Muscle layer of colon (tissue), 2 donors: ENCODE results near the gene PDGFC.

Experiments used
- H3K27ac ChIP-seq: one replicate; pipeline ENCODE4 v1.7.0; 2013; ENCODE audit warnings: low read depth, mild to moderate bottlenecking, low read length, moderate library complexity
- H3K27me3 ChIP-seq, 2 donors: one replicate each; pipeline ENCODE4 v1.7.0; 2013; ENCODE audit warnings: low read length in 2 of 2, mild to moderate bottlenecking in 2 of 2; ENCODE audit not compliant: insufficient read depth in 2 of 2, control insufficient read depth in 1 of 2
- H3K36me3 ChIP-seq: one replicate; pipeline ENCODE4 v1.7.0; 2013; ENCODE audit warnings: mild to moderate bottlenecking, low read length; ENCODE audit not compliant: insufficient read depth
- H3K4me1 ChIP-seq: one replicate; pipeline ENCODE4 v1.7.0; 2013; ENCODE audit warnings: mild to moderate bottlenecking, low read length; ENCODE audit not compliant: insufficient read depth
- H3K4me3 ChIP-seq, 2 donors: one replicate each; pipeline ENCODE4 v1.7.0; 2013; ENCODE audit warnings: low read length in 2 of 2, low read depth in 1 of 2, mild to moderate bottlenecking in 1 of 2, moderate library complexity in 1 of 2
- H3K9ac ChIP-seq: one replicate; pipeline ENCODE4 v1.7.0; 2013; ENCODE audit warnings: low read length
- H3K9me3 ChIP-seq: one replicate; pipeline ENCODE4 v1.7.0; 2013; ENCODE audit warnings: mild to moderate bottlenecking, low read length
- donor health status: abdominal sarcoma.
- donor health status: Adenocarcinoma of cecum.

The PDGFC gene

GRCh38 chr4:156959298-156959702, 12.3 kb downstream of the PDGFC start:
- Histone ChIP-seq H3K36me3 (no peaks in the 10 kb centered on the region), H3K4me1 (peaks cover 60% of the 10 kb centered on the region), H3K9me3 (no peaks in the 10 kb centered on the region), H3K4me3 (no peak overlapping the region), H3K27me3 (no peaks in the 10 kb centered on the region), H3K27ac (no peak overlapping the region), H3K9ac (no peak overlapping the region)

GRCh38 chr4:156958276-156959074, 13.1 kb downstream of the PDGFC start:
- Histone ChIP-seq H3K4me3 (no peak overlapping the region), H3K4me1 (peaks cover 60% of the 10 kb centered on the region), H3K9ac (no peak overlapping the region), H3K9me3 (no peaks in the 10 kb centered on the region), H3K36me3 (no peaks in the 10 kb centered on the region), H3K27me3 (no peaks in the 10 kb centered on the region), H3K27ac (peak overlapping the region; percentile 43)

GRCh38 chr4:156957556-156957955, 14.0 kb downstream of the PDGFC start:
- Histone ChIP-seq H3K4me1 (peaks cover 60% of the 10 kb centered on the region), H3K9ac (no peak overlapping the region), H3K27ac (no peak overlapping the region), H3K9me3 (no peaks in the 10 kb centered on the region), H3K4me3 (no peak overlapping the region), H3K36me3 (no peaks in the 10 kb centered on the region), H3K27me3 (no peaks in the 10 kb centered on the region)

- peaks cover 60% of the 10 kb centered on the region for H3K4me1 ChIP-seq
- no peaks in the 10 kb centered on the region for H3K9me3 ChIP-seq
- H3K27ac ChIP-seq, result no peak overlapping the region
Measured at GRCh38 chr4:156956826-156957368, 14.7 kb downstream of the PDGFC start.

GRCh38 chr4:156956359-156956758, 15.2 kb downstream of the PDGFC start:
- Histone ChIP-seq H3K9ac (no peak overlapping the region), H3K9me3 (no peaks in the 10 kb centered on the region), H3K27ac (no peak overlapping the region), H3K27me3 (no peaks in the 10 kb centered on the region), H3K4me1 (peaks cover 59% of the 10 kb centered on the region), H3K4me3 (no peak overlapping the region), H3K36me3 (no peaks in the 10 kb centered on the region)

More at GRCh38 chr4:156956826-156957368, 14.7 kb downstream of the PDGFC start:
- Histone ChIP-seq H3K27me3 (no peaks in the 10 kb centered on the region), H3K4me3 (no peak overlapping the region), H3K9ac (no peak overlapping the region), H3K36me3 (no peaks in the 10 kb centered on the region)

GRCh38 chr4:156954587-156954986, 17.0 kb downstream of the PDGFC start:
- peaks cover 51% of the 10 kb centered on the region for H3K4me1 ChIP-seq
- no peak overlapping the region for H3K9ac ChIP-seq
- H3K27ac ChIP-seq, result no peak overlapping the region
- no peak overlapping the region for H3K4me3 ChIP-seq
- H3K27me3 ChIP-seq, result no peaks in the 10 kb centered on the region
- H3K36me3 ChIP-seq, result no peaks in the 10 kb centered on the region
- no peaks in the 10 kb centered on the region for H3K9me3 ChIP-seq

- peak overlapping the region; percentile 12 for H3K27ac ChIP-seq
- H3K9ac ChIP-seq, result no peak overlapping the region
- H3K4me1 ChIP-seq, result peaks cover 49% of the 10 kb centered on the region
- H3K27me3 ChIP-seq, result no peaks in the 10 kb centered on the region
- no peaks in the 10 kb centered on the region for H3K9me3 ChIP-seq
- no peak overlapping the region for H3K4me3 ChIP-seq
- no peaks in the 10 kb centered on the region for H3K36me3 ChIP-seq
Measured at GRCh38 chr4:156953951-156954350, 17.6 kb downstream of the PDGFC start.

GRCh38 chr4:156953001-156953400, 18.6 kb downstream of the PDGFC start:
- Histone ChIP-seq H3K36me3 (no peaks in the 10 kb centered on the region), H3K4me3 (no peak overlapping the region), H3K9me3 (no peaks in the 10 kb centered on the region), H3K4me1 (peaks cover 44% of the 10 kb centered on the region), H3K27me3 (no peaks in the 10 kb centered on the region), H3K9ac (no peak overlapping the region), H3K27ac (no peak overlapping the region)

- H3K9ac ChIP-seq, result no peak overlapping the region
- H3K9me3 ChIP-seq, result no peaks in the 10 kb centered on the region
- peaks cover 47% of the 10 kb centered on the region for H3K4me1 ChIP-seq
- H3K27me3 ChIP-seq, result no peaks in the 10 kb centered on the region
- H3K4me3 ChIP-seq, result no peak overlapping the region
- H3K27ac ChIP-seq, result peak overlapping the region; percentile 12
- no peaks in the 10 kb centered on the region for H3K36me3 ChIP-seq
Measured at GRCh38 chr4:156952078-156952759, 19.4 kb downstream of the PDGFC start.

GRCh38 chr4:156950948-156951347, 20.7 kb downstream of the PDGFC start:
- H3K27ac ChIP-seq, result no peak overlapping the region
- H3K27me3 ChIP-seq, result no peaks in the 10 kb centered on the region
- no peak overlapping the region for H3K4me3 ChIP-seq
- H3K9me3 ChIP-seq, result no peaks in the 10 kb centered on the region
- H3K4me1 ChIP-seq, result peaks cover 60% of the 10 kb centered on the region
- no peak overlapping the region for H3K9ac ChIP-seq
- H3K36me3 ChIP-seq, result no peaks in the 10 kb centered on the region

- H3K27ac ChIP-seq, result peak overlapping the region; percentile 27
- H3K4me3 ChIP-seq, result no peak overlapping the region
- H3K9ac ChIP-seq, result no peak overlapping the region
- H3K36me3 ChIP-seq, result no peaks in the 10 kb centered on the region
- H3K4me1 ChIP-seq, result peaks cover 66% of the 10 kb centered on the region
- H3K9me3 ChIP-seq, result no peaks in the 10 kb centered on the region
- H3K27me3 ChIP-seq, result no peaks in the 10 kb centered on the region
Measured at GRCh38 chr4:156950090-156950489, 21.5 kb downstream of the PDGFC start.
